Prostate gland (tissue), 2 donors: ENCODE results near the gene MIER2.

Source experiments
- POLR2A ChIP-seq: fragments of 450-650 bp; IDR thresholded peaks from one replicate; pipeline ENCODE4 v1.6.1; 2016; ENCODE audit warnings: antibody characterized with exemption, mild to moderate bottlenecking
- POLR2AphosphoS5 ChIP-seq: sonication (generic); formaldehyde crosslinking; IDR thresholded peaks from one replicate; pipeline ENCODE4 v1.6.1; 2017; ENCODE audit warnings: antibody characterized with exemption
- TF ChIP-seq, protein P1 (sequence below), 4 experiments: fragments of 200-600 bp in 2 of 4; fragments of 450-650 bp in 2 of 4; sonication (generic) in 2 of 4; IDR thresholded peaks; 1 replicate in 3 of 4; 2 replicates in 1 of 4; pipeline ENCODE4 v1.5.1; 2016 to 2019; ENCODE audit warnings: antibody characterized with exemption in 4 of 4, mild to moderate bottlenecking in 2 of 4, moderate library complexity in 2 of 4

DNA sequence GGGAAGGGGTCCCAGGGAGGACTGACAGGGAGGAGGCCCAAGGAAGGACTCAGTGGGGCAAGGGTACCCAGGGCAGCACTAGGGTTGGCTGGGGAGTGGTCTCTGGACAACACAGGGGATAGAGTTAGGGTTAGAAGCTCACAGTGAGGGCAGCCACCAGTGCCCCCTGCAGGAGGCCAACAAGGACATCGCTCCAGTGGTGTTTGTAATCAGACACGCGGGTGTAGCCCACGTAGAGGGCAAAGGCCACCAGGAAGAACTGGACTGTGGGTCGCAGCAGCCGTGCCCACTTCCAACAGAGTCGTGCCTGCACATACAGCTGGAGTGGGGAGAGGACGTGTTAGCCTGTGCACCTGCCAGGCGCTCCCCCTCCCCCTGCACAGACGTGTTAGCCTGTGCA is 62.6 kb downstream of the MIER2 start:
- TF ChIP-seq, protein P1, sequence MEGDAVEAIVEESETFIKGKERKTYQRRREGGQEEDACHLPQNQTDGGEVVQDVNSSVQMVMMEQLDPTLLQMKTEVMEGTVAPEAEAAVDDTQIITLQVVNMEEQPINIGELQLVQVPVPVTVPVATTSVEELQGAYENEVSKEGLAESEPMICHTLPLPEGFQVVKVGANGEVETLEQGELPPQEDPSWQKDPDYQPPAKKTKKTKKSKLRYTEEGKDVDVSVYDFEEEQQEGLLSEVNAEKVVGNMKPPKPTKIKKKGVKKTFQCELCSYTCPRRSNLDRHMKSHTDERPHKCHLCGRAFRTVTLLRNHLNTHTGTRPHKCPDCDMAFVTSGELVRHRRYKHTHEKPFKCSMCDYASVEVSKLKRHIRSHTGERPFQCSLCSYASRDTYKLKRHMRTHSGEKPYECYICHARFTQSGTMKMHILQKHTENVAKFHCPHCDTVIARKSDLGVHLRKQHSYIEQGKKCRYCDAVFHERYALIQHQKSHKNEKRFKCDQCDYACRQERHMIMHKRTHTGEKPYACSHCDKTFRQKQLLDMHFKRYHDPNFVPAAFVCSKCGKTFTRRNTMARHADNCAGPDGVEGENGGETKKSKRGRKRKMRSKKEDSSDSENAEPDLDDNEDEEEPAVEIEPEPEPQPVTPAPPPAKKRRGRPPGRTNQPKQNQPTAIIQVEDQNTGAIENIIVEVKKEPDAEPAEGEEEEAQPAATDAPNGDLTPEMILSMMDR (IDR thresholded peaks at IDR 0.05), result no peak
- TF ChIP-seq POLR2AphosphoS5 (no peak), POLR2A (no peak)
